Measurements from ENCODE around the gene BCL11A.

DNA sequence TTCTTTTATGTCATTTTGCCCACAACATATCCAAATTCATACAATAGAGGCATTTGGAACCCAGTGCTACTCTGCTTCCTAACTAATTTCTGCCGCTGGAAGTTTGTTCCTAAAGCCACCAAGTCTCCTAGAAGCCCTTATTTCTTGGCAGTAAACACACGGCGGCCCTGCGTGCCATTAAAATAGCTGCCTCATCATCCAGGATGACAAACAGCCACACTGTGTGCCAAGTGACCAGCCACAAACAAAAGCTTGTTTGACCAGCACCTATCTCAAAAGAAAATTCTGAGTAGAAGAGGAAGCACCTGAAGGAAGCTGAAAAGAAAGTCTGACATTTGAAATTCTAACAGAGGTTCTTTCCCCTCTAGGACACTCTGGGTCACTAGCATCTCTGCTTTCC is 64.2 kb downstream of the BCL11A start:
- TF ChIP-seq, protein P1, sequence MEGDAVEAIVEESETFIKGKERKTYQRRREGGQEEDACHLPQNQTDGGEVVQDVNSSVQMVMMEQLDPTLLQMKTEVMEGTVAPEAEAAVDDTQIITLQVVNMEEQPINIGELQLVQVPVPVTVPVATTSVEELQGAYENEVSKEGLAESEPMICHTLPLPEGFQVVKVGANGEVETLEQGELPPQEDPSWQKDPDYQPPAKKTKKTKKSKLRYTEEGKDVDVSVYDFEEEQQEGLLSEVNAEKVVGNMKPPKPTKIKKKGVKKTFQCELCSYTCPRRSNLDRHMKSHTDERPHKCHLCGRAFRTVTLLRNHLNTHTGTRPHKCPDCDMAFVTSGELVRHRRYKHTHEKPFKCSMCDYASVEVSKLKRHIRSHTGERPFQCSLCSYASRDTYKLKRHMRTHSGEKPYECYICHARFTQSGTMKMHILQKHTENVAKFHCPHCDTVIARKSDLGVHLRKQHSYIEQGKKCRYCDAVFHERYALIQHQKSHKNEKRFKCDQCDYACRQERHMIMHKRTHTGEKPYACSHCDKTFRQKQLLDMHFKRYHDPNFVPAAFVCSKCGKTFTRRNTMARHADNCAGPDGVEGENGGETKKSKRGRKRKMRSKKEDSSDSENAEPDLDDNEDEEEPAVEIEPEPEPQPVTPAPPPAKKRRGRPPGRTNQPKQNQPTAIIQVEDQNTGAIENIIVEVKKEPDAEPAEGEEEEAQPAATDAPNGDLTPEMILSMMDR (conservative IDR thresholded peaks at IDR 0.05; ENCODE audit: low read depth, low read length), result no peak
- TF ChIP-seq EZH2 (IDR thresholded peaks at IDR 0.05; ENCODE audit: borderline replicate concordance, low read depth, low read length, poor library complexity, severe bottlenecking), result no peak

All from A673 (cell line).